ENCODE data around the gene OSCP1.

GRCh38 chr1:36380782-36381181, 69.5 kb downstream of the OSCP1 start:
- TF ChIP-seq, protein P1, sequence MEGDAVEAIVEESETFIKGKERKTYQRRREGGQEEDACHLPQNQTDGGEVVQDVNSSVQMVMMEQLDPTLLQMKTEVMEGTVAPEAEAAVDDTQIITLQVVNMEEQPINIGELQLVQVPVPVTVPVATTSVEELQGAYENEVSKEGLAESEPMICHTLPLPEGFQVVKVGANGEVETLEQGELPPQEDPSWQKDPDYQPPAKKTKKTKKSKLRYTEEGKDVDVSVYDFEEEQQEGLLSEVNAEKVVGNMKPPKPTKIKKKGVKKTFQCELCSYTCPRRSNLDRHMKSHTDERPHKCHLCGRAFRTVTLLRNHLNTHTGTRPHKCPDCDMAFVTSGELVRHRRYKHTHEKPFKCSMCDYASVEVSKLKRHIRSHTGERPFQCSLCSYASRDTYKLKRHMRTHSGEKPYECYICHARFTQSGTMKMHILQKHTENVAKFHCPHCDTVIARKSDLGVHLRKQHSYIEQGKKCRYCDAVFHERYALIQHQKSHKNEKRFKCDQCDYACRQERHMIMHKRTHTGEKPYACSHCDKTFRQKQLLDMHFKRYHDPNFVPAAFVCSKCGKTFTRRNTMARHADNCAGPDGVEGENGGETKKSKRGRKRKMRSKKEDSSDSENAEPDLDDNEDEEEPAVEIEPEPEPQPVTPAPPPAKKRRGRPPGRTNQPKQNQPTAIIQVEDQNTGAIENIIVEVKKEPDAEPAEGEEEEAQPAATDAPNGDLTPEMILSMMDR (IDR thresholded peaks at IDR 0.05): no peak
- no peak for TF ChIP-seq POLR2A (IDR thresholded peaks at IDR 0.05)
- no peak for TF ChIP-seq POLR2AphosphoS5 (IDR thresholded peaks at IDR 0.05; ENCODE audit: insufficient read depth in 1 of 2, low read depth in 1 of 2)

Measured in vagina (tissue), 2 donors.